ENCODE measurements around the gene SIPA1L2.
A peak's percentile ranks its signal among the peaks of the same experiment; 100 is the strongest.

Gene SIPA1L2, protein sequence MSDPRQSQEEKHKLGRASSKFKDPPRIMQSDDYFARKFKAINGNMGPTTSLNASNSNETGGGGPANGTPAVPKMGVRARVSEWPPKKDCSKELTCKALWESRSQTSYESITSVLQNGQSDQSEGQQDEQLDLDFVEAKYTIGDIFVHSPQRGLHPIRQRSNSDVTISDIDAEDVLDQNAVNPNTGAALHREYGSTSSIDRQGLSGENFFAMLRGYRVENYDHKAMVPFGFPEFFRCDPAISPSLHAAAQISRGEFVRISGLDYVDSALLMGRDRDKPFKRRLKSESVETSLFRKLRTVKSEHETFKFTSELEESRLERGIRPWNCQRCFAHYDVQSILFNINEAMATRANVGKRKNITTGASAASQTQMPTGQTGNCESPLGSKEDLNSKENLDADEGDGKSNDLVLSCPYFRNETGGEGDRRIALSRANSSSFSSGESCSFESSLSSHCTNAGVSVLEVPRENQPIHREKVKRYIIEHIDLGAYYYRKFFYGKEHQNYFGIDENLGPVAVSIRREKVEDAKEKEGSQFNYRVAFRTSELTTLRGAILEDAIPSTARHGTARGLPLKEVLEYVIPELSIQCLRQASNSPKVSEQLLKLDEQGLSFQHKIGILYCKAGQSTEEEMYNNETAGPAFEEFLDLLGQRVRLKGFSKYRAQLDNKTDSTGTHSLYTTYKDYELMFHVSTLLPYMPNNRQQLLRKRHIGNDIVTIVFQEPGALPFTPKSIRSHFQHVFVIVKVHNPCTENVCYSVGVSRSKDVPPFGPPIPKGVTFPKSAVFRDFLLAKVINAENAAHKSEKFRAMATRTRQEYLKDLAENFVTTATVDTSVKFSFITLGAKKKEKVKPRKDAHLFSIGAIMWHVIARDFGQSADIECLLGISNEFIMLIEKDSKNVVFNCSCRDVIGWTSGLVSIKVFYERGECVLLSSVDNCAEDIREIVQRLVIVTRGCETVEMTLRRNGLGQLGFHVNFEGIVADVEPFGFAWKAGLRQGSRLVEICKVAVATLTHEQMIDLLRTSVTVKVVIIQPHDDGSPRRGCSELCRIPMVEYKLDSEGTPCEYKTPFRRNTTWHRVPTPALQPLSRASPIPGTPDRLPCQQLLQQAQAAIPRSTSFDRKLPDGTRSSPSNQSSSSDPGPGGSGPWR (N-terminal part only)

DNA sequence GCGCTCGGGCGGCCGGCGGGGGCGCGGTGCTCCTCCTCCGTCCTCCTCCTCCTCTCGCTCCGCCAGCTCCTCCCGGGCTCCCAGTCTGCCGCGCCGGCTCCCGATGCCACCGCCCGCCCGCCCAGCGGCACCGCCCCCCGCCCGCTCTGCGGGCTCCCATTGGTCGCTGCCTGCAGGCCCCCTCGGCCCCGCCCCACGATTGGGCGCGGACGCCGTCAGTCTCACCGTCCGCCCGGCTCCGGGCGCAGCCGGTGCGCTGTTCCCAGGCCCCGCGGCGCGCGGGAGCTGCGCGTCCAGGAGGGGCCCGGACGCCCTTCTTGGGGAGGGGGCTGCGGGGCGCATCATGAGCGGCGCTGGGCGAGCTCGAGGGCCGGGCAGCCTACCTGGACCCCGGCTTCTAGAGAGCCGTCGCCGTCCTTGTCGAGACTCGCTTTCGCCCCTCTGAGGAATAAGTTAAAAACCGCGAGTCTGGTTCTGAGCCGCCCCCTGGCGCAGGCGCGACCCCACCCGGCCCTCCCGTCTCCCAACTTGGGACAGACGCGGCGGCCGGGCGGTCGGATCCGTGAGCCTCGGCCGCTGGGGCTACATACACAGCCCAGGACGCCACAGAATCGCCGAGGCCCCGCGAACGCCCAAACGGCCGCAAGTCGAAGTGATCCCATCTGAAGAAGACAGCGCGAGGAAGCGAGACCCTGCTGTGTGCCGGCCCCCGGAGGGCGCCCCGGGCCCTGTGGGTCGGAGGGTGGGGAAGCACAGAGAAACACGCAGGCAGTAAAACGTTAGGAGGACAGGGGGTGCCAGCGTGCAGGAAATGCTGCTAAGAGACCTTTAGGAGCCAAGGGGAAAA lies at the start of gene SIPA1L2:
Gene SIPA1L2 (minus strand): TSS at position 87 of the 847 bp plus-strand sequence. CDS start 114,794 bp downstream, outside the sequence.
- TF ChIP-seq TEAD4 (IDR thresholded peaks at IDR 0.05) (no peak), RAD21 (IDR thresholded peaks at IDR 0.05; ENCODE audit: low read depth) (peak; percentile 62), TAF1 (IDR thresholded peaks at IDR 0.05; ENCODE audit: low read depth) (peak; percentile 64), CREB1 (IDR thresholded peaks at IDR 0.05; ENCODE audit: low read depth) (no peak), ZBTB7A (IDR thresholded peaks at IDR 0.05; ENCODE audit: low read depth) (peak; percentile 81), YY1 (IDR thresholded peaks at IDR 0.05; ENCODE audit: low read depth) (peak; percentile 9; the same call in 1 of the 2 replicates)
- TF ChIP-seq, protein P1, sequence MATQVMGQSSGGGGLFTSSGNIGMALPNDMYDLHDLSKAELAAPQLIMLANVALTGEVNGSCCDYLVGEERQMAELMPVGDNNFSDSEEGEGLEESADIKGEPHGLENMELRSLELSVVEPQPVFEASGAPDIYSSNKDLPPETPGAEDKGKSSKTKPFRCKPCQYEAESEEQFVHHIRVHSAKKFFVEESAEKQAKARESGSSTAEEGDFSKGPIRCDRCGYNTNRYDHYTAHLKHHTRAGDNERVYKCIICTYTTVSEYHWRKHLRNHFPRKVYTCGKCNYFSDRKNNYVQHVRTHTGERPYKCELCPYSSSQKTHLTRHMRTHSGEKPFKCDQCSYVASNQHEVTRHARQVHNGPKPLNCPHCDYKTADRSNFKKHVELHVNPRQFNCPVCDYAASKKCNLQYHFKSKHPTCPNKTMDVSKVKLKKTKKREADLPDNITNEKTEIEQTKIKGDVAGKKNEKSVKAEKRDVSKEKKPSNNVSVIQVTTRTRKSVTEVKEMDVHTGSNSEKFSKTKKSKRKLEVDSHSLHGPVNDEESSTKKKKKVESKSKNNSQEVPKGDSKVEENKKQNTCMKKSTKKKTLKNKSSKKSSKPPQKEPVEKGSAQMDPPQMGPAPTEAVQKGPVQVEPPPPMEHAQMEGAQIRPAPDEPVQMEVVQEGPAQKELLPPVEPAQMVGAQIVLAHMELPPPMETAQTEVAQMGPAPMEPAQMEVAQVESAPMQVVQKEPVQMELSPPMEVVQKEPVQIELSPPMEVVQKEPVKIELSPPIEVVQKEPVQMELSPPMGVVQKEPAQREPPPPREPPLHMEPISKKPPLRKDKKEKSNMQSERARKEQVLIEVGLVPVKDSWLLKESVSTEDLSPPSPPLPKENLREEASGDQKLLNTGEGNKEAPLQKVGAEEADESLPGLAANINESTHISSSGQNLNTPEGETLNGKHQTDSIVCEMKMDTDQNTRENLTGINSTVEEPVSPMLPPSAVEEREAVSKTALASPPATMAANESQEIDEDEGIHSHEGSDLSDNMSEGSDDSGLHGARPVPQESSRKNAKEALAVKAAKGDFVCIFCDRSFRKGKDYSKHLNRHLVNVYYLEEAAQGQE (IDR thresholded peaks at IDR 0.05; ENCODE audit: low read depth): no peak
- TF ChIP-seq, protein P2, sequence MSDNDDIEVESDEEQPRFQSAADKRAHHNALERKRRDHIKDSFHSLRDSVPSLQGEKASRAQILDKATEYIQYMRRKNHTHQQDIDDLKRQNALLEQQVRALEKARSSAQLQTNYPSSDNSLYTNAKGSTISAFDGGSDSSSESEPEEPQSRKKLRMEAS (IDR thresholded peaks at IDR 0.05): peak; percentile 30; the same call in 1 of the 2 replicates

- TF ChIP-seq, protein P2 (IDR thresholded peaks at IDR 0.05): no peak
- TF ChIP-seq TAF1 (IDR thresholded peaks at IDR 0.05; ENCODE audit: low read depth): no peak
Measured at GRCh38 chr1:232678185-232678886, 48.4 kb upstream of the SIPA1L2 start.

DNA sequence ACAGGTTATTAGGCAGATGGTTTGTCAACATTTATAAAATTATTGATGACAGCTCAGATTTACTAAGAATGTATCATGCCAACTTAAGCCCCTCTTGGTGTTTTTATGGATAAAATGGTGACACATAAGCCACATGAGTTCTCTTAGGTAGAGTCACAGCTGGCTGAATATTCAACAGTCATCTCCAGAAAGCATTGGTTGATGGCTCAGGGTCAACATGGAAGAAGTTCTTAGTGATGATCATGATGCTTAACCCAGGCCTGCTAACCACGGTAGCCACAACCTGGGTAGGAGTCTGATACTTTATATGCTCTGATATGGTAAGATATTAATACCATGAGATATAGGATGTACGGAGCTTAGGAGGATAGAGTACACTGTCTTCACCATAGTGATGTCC lies 46.4 kb upstream of the SIPA1L2 start:
- TF ChIP-seq YY1 (IDR thresholded peaks at IDR 0.05; ENCODE audit: low read depth) (no peak), TCF12 (IDR thresholded peaks at IDR 0.05; ENCODE audit: low read depth) (no peak), TEAD4 (IDR thresholded peaks at IDR 0.05) (no peak), EP300 (IDR thresholded peaks at IDR 0.05; ENCODE audit: borderline replicate concordance) (no peak), ZBTB7A (IDR thresholded peaks at IDR 0.05; ENCODE audit: low read depth) (no peak), RAD21 (IDR thresholded peaks at IDR 0.05; ENCODE audit: low read depth) (no peak), CEBPB (IDR thresholded peaks at IDR 0.05) (no peak), NFIC (IDR thresholded peaks at IDR 0.05) (no peak), CREB1 (IDR thresholded peaks at IDR 0.05; ENCODE audit: low read depth) (no peak), FOXM1 (IDR thresholded peaks at IDR 0.05; ENCODE audit: borderline replicate concordance, low read depth) (no peak), EGR1 (IDR thresholded peaks at IDR 0.05) (no peak), TAF1 (IDR thresholded peaks at IDR 0.05; ENCODE audit: low read depth) (no peak)
- TF ChIP-seq, protein P2 (IDR thresholded peaks at IDR 0.05): no peak
- TF ChIP-seq, protein P3, sequence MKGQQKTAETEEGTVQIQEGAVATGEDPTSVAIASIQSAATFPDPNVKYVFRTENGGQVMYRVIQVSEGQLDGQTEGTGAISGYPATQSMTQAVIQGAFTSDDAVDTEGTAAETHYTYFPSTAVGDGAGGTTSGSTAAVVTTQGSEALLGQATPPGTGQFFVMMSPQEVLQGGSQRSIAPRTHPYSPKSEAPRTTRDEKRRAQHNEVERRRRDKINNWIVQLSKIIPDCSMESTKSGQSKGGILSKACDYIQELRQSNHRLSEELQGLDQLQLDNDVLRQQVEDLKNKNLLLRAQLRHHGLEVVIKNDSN (IDR thresholded peaks at IDR 0.05): no peak
- TF ChIP-seq, protein P1 (IDR thresholded peaks at IDR 0.05; ENCODE audit: low read depth): no peak

DNA sequence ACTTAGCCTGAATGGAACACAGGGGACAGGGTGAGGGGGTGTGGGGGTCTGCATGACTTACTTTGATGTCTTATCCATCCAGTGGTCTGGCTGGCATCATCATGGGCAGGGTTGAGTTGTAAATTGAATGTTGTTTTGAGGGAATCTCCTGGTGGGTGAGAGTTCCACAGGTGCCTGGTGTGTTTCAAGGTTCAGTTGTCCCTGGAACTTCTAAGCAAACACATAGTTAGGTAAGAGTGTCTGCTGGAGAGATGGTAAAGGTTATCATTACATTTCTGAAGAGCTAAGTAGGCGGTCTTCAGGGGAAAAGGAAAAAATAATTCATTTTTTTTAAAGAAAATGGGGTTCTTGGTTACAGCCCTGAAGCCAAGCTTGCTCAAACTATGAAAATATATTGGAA lies 46.0 kb upstream of the SIPA1L2 start:
- TF ChIP-seq, protein P1 (IDR thresholded peaks at IDR 0.05; ENCODE audit: low read depth): no peak
- TF ChIP-seq TCF12 (IDR thresholded peaks at IDR 0.05; ENCODE audit: low read depth): no peak
- TF ChIP-seq RAD21 (IDR thresholded peaks at IDR 0.05; ENCODE audit: low read depth): no peak
- TF ChIP-seq YY1 (IDR thresholded peaks at IDR 0.05; ENCODE audit: low read depth): no peak
- TF ChIP-seq EGR1 (IDR thresholded peaks at IDR 0.05): no peak
- no peak for TF ChIP-seq TAF1 (IDR thresholded peaks at IDR 0.05; ENCODE audit: low read depth)
- no peak for TF ChIP-seq EP300 (IDR thresholded peaks at IDR 0.05; ENCODE audit: borderline replicate concordance)
- TF ChIP-seq FOXM1 (IDR thresholded peaks at IDR 0.05; ENCODE audit: borderline replicate concordance, low read depth): no peak
